ENCODE measurements around the gene SLC7A5.

GRCh38 chr16:87816507-87817100, 52.7 kb downstream of the SLC7A5 start:
- TF ChIP-seq CTCF (IDR thresholded peaks at IDR 0.05): no peak
- TF ChIP-seq EP300 (IDR thresholded peaks at IDR 0.05): no peak
- no peak for TF ChIP-seq POLR2A (IDR thresholded peaks at IDR 0.05; ENCODE audit: low read depth)
- TF ChIP-seq POLR2AphosphoS5 (IDR thresholded peaks at IDR 0.05): no peak

Data from esophagus muscularis mucosa (tissue), 4 donors.